Measurements from ENCODE around the gene SUMO2. TPM values are rescaled to one million over a fixed set of nuclear protein-coding genes. Genes with fewer than 3 reads are reported as not detected.
A peak's percentile ranks its signal among the peaks of the same experiment; 100 is the strongest.

Gene SUMO2
- total and polyA plus RNA-seq, 9 of the 15 experiments (the other 6 are each of a cell fraction or from before 2014, with no cell fraction given) = 157 to 733 (median 419) TPM

DNA sequence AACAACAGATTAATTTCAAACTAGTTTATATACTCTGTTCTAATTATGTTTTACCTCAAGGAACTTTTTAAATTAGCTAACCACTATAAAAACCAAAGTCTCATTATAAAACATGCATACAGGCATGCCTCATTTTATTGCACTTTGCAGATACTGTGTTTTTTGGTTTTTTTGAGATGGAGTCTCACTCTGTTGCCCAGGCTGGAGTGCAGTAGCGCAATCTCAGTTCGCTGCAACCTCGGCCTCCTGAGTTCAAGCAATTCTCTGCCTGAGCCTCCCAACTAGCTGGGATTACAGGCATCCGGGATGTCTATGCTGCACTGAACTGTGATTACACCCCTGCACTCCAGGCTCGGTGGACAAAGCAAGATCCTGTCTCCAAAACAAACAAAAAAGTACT lies 19.7 kb downstream of the SUMO2 start:
- no peak overlapping the region for H3K4me2 ChIP-seq (ENCODE audit: insufficient read depth, low read length)
- H3K27ac ChIP-seq (ENCODE audit: extremely low read depth, low read depth, low read length) = no peak overlapping the region
- in situ Hi-C loops (cut with MboI) (no loop called here), intact Hi-C loops (cut with micrococcal nuclease) (no loop called here)
- no peaks in the 10 kb centered on the region for H3K79me2 ChIP-seq (ENCODE audit: control insufficient read depth, insufficient read depth, low read length)
- ATAC-seq = no peak
- no peak overlapping the region for H3K4me3 ChIP-seq
- TF ChIP-seq SP1 (CRISPR knock-in tag; IDR thresholded peaks at IDR 0.05) = 0 out of 2 replicates have a peak, but pooled peaks have one; percentile 19
- no peak for TF ChIP-seq USF2 (CRISPR knock-in tag; IDR thresholded peaks at IDR 0.05)
- no peak for TF ChIP-seq EP400 (IDR thresholded peaks at IDR 0.05)
- TF ChIP-seq CAMTA2 (CRISPR knock-in tag; conservative IDR thresholded peaks at IDR 0.05) = no peak
- TF ChIP-seq NELFE (IDR thresholded peaks at IDR 0.05; ENCODE audit: insufficient read depth, insufficient read length) = no peak
- TF ChIP-seq, protein P1, sequence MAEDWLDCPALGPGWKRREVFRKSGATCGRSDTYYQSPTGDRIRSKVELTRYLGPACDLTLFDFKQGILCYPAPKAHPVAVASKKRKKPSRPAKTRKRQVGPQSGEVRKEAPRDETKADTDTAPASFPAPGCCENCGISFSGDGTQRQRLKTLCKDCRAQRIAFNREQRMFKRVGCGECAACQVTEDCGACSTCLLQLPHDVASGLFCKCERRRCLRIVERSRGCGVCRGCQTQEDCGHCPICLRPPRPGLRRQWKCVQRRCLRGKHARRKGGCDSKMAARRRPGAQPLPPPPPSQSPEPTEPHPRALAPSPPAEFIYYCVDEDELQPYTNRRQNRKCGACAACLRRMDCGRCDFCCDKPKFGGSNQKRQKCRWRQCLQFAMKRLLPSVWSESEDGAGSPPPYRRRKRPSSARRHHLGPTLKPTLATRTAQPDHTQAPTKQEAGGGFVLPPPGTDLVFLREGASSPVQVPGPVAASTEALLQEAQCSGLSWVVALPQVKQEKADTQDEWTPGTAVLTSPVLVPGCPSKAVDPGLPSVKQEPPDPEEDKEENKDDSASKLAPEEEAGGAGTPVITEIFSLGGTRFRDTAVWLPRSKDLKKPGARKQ (CRISPR knock-in tag; IDR thresholded peaks at IDR 0.05) = no peak
- TF ChIP-seq, protein P2, sequence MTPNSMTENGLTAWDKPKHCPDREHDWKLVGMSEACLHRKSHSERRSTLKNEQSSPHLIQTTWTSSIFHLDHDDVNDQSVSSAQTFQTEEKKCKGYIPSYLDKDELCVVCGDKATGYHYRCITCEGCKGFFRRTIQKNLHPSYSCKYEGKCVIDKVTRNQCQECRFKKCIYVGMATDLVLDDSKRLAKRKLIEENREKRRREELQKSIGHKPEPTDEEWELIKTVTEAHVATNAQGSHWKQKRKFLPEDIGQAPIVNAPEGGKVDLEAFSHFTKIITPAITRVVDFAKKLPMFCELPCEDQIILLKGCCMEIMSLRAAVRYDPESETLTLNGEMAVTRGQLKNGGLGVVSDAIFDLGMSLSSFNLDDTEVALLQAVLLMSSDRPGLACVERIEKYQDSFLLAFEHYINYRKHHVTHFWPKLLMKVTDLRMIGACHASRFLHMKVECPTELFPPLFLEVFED (CRISPR knock-in tag; conservative IDR thresholded peaks at IDR 0.05) = no peak
- H3K36me3 ChIP-seq (ENCODE audit: control insufficient read depth, insufficient read depth, low read length) = peaks cover 22% of the 10 kb centered on the region
- no peak overlapping the region for H2AFZ ChIP-seq (ENCODE audit: low read depth, low read length)
- no peak overlapping the region for H3K9ac ChIP-seq (ENCODE audit: insufficient read depth in 1 of 2, low read depth in 2 of 2, low read length in 2 of 2)
- no peaks in the 10 kb centered on the region for H3K4me1 ChIP-seq (replicated peaks in 1 of 2; ENCODE audit: control insufficient read depth in 2 of 2, insufficient read depth in 2 of 2, low read length in 2 of 2)
- H3K27me3 ChIP-seq (ENCODE audit: control insufficient read depth in 2 of 2, insufficient read depth in 2 of 2, low read length in 2 of 2) = no peaks in the 10 kb centered on the region
- POLR2A ChIA-PET = interaction anchor here (0.7 to 3.4 kb wide), 7 partner anchors 8 to 736 kb away, joined by 3 to 17 read pairs (median 4); partner anchors contain the start of gene JPT1
- H4K20me1 ChIP-seq (replicated peaks; ENCODE audit: control insufficient read depth, insufficient read depth, low read length) = no peaks in the 10 kb centered on the region
- WGBS (ENCODE audit: insufficient coverage, low coverage, missing lambda C conversion rate) = 98% methylated on average over 5 of the region's 5 CpGs
- H3K9me1 ChIP-seq (ENCODE audit: control insufficient read depth, insufficient read depth, low read length) = no peaks in the 10 kb centered on the region
- CTCF ChIA-PET (ENCODE audit: low intra/inter-chr PET ratio) = no interaction called here
- DNase-seq (ENCODE audit: extremely low read depth in 1 of 4, low spot score in 3 of 4) = no peak
- no TSS peak for BruUV-seq (replicated peaks)
- FAIRE-seq = no peak
- no peaks in the 10 kb centered on the region for H3K9me3 ChIP-seq (replicated peaks; ENCODE audit: control insufficient read depth, insufficient read depth, low read depth, low read length)

Measured in K562 (cell line).